H1 (cell line): ENCODE data around the gene PDE1A.

Experiments used
- ASH2L ChIP-seq: fragments of 200-600, 300-600 bp; sonication (generic); IDR thresholded peaks from one replicate; pipeline ENCODE4 v1.7.1; 2017; ENCODE audit warnings: low read length
- CBX5 ChIP-seq: fragments of 300-800, 300-1000 bp; sonication (generic); IDR thresholded peaks from 2 replicates; pipeline ENCODE4 v1.7.1; 2016; ENCODE audit warnings: antibody characterized with exemption, low read length, low read depth
- EP300 ChIP-seq, 2 experiments: IDR thresholded peaks; 1 replicate in 1 of 2; 2 replicates in 1 of 2; pipeline ENCODE4 v1.6.1; 2011 to 2012; ENCODE audit warnings: low read depth in 2 of 2, low read length in 2 of 2, mild to moderate bottlenecking in 2 of 2, borderline replicate concordance in 1 of 2, inconsistent platforms in 1 of 2, moderate library complexity in 1 of 2
- MAFK ChIP-seq: IDR thresholded peaks from 2 replicates; pipeline ENCODE4 v1.6.1; 2012; ENCODE audit warnings: low read depth, mild to moderate bottlenecking, improper control_type of control experiment, low read length
- POLR2A ChIP-seq, 2 experiments: IDR thresholded peaks; 1 replicate in 1 of 2; 2 replicates in 1 of 2; pipeline ENCODE4 v1.6.1; 2011; ENCODE audit warnings: low read depth in 2 of 2, low read length in 2 of 2, mild to moderate bottlenecking in 2 of 2; ENCODE audit errors: control extremely low read depth in 1 of 2
- POLR2AphosphoS5 ChIP-seq: IDR thresholded peaks from 2 replicates; pipeline ENCODE4 v1.6.1; 2011; ENCODE audit warnings: low read depth, low read length
- RAD21 ChIP-seq, 2 experiments: IDR thresholded peaks in 1 of 2; conservative IDR thresholded peaks in 1 of 2; 2 replicates each; pipeline ENCODE4 v1.6.1; 2011; ENCODE audit warnings: low read depth in 2 of 2, low read length in 2 of 2, improper control_type of control experiment in 1 of 2, inconsistent platforms in 1 of 2, mild to moderate bottlenecking in 1 of 2, moderate library complexity in 1 of 2
- TBP ChIP-seq: IDR thresholded peaks from 2 replicates; pipeline ENCODE4 v1.6.1; 2011; ENCODE audit warnings: low read depth, low read length, improper control_type of control experiment
- ZNF274 ChIP-seq: IDR thresholded peaks from 2 replicates; pipeline ENCODE4 v1.7.0; 2012; ENCODE audit warnings: low read length, borderline replicate concordance; ENCODE audit errors: extremely low read depth
- TF ChIP-seq, protein P1 (sequence below), 3 experiments: IDR thresholded peaks; 1 replicate in 2 of 3; 2 replicates in 1 of 3; pipeline versions ENCODE4 v1.5.1 to v1.6.1; 2011; ENCODE audit warnings: low read length in 3 of 3, mild to moderate bottlenecking in 3 of 3, inconsistent platforms in 2 of 3, low read depth in 1 of 3, moderate library complexity in 1 of 3; ENCODE audit not compliant: insufficient read depth in 1 of 3; ENCODE audit errors: control extremely low read depth in 1 of 3
- TF ChIP-seq, protein P2 (sequence below): IDR thresholded peaks from 2 replicates; pipeline ENCODE4 v1.6.1; 2011; ENCODE audit warnings: low read length, improper control_type of control experiment

DNA sequence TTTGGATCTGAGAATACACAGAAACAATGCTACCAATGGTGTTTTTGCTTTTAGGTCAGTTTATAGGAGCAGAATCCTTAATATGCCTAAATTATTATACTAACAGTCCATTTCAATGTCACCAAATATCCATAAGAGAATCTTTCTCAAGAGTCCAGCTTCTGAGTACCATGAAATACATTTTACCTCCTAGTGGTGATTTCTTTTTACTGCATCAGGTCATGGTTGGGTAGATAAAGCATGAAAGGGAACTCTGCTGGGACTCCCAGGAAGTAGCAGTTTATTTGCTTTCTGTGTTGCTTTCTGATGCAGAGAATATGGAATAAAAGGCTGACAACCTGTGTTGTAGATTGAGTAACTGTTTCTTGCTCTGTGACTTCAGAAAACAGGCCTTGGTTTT, 325.6 kb downstream of the PDE1A start:
- TF ChIP-seq EP300 (IDR thresholded peaks at IDR 0.05; ENCODE audit: borderline replicate concordance in 1 of 2, low read depth in 2 of 2, low read length in 2 of 2) (no peak), ASH2L (no peak), POLR2A (IDR thresholded peaks at IDR 0.05; ENCODE audit: control extremely low read depth in 1 of 2, low read depth in 2 of 2, low read length in 2 of 2) (no peak), TBP (no peak), RAD21 (IDR thresholded peaks at IDR 0.05 in 1 of 2, conservative IDR thresholded peaks at IDR 0.05 in 1 of 2; ENCODE audit: low read depth in 2 of 2, low read length in 2 of 2) (no peak), POLR2AphosphoS5 (no peak), ZNF274 (no peak), CBX5 (no peak), MAFK (no peak)
- TF ChIP-seq, protein P1, sequence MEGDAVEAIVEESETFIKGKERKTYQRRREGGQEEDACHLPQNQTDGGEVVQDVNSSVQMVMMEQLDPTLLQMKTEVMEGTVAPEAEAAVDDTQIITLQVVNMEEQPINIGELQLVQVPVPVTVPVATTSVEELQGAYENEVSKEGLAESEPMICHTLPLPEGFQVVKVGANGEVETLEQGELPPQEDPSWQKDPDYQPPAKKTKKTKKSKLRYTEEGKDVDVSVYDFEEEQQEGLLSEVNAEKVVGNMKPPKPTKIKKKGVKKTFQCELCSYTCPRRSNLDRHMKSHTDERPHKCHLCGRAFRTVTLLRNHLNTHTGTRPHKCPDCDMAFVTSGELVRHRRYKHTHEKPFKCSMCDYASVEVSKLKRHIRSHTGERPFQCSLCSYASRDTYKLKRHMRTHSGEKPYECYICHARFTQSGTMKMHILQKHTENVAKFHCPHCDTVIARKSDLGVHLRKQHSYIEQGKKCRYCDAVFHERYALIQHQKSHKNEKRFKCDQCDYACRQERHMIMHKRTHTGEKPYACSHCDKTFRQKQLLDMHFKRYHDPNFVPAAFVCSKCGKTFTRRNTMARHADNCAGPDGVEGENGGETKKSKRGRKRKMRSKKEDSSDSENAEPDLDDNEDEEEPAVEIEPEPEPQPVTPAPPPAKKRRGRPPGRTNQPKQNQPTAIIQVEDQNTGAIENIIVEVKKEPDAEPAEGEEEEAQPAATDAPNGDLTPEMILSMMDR (IDR thresholded peaks at IDR 0.05; ENCODE audit: control extremely low read depth in 1 of 3, insufficient read depth in 1 of 3, low read depth in 1 of 3, low read length in 3 of 3): peak in 1 of 3 experiments; percentile 42; a peak in 2 of 4 replicates
- TF ChIP-seq, protein P2, sequence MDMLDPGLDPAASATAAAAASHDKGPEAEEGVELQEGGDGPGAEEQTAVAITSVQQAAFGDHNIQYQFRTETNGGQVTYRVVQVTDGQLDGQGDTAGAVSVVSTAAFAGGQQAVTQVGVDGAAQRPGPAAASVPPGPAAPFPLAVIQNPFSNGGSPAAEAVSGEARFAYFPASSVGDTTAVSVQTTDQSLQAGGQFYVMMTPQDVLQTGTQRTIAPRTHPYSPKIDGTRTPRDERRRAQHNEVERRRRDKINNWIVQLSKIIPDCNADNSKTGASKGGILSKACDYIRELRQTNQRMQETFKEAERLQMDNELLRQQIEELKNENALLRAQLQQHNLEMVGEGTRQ: no peak
